ENCODE results near the gene SULT2B1.
A peak's percentile ranks its signal among the peaks of the same experiment; 100 is the strongest.

SULT2B1 gene

DNA sequence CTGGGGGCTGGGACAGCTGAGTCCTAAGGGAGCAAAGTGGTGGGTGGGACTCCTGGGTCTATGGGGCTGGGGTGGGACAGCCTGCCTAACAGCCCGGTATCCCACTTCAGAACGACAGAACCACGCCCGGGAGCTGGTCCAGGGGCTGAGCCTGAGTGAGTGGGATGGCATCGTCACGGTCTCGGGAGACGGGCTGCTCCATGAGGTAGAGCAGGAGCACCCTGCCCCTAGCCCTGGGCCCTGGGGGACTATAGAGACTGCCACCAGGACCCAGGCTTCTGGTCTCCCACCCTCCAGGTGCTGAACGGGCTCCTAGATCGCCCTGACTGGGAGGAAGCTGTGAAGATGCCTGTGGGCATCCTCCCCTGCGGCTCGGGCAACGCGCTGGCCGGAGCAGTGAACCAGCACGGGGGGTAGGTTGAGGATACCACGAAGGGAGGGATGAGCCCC is 75.9 kb downstream of the SULT2B1 start:
- TF ChIP-seq, protein P1, sequence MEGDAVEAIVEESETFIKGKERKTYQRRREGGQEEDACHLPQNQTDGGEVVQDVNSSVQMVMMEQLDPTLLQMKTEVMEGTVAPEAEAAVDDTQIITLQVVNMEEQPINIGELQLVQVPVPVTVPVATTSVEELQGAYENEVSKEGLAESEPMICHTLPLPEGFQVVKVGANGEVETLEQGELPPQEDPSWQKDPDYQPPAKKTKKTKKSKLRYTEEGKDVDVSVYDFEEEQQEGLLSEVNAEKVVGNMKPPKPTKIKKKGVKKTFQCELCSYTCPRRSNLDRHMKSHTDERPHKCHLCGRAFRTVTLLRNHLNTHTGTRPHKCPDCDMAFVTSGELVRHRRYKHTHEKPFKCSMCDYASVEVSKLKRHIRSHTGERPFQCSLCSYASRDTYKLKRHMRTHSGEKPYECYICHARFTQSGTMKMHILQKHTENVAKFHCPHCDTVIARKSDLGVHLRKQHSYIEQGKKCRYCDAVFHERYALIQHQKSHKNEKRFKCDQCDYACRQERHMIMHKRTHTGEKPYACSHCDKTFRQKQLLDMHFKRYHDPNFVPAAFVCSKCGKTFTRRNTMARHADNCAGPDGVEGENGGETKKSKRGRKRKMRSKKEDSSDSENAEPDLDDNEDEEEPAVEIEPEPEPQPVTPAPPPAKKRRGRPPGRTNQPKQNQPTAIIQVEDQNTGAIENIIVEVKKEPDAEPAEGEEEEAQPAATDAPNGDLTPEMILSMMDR (IDR thresholded peaks at IDR 0.05; ENCODE audit: low read depth, low read length), result no peak
- TF ChIP-seq POLR2A (IDR thresholded peaks at IDR 0.05; ENCODE audit: extremely low read depth, insufficient read length), result no peak
- TF ChIP-seq, protein P2, sequence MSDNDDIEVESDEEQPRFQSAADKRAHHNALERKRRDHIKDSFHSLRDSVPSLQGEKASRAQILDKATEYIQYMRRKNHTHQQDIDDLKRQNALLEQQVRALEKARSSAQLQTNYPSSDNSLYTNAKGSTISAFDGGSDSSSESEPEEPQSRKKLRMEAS (IDR thresholded peaks at IDR 0.05; ENCODE audit: low read depth, low read length), result no peak
- TF ChIP-seq MYC (IDR thresholded peaks at IDR 0.05; ENCODE audit: low read depth, low read length), result no peak
- DNase-seq (ENCODE audit: low read depth), result peak; percentile 38
- no peak overlapping the region for H3K4me3 ChIP-seq (ENCODE audit: low read depth, low read length)

DNA sequence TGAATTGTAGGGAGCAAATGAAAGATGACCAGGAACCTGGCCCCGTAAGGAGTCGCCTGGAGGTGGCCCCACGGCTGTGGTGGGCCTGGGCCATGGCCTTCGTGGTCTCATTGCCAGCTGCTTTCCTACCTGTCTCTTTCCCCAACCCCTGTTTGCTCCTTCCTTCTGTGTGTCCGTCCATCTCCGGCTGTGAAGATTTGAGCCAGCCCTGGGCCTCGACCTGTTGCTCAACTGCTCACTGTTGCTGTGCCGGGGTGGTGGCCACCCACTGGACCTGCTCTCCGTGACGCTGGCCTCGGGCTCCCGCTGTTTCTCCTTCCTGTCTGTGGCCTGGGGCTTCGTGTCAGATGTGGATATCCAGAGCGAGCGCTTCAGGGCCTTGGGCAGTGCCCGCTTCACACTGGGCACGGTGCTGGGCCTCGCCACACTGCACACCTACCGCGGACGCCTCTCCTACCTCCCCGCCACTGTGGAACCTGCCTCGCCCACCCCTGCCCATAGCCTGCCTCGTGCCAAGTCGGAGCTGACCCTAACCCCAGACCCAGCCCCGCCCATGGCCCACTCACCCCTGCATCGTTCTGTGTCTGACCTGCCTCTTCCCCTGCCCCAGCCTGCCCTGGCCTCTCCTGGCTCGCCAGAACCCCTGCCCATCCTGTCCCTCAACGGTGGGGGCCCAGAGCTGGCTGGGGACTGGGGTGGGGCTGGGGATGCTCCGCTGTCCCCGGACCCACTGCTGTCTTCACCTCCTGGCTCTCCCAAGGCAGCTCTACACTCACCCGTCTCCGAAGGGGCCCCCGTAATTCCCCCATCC is 76.7 kb downstream of the SULT2B1 start:
- TF ChIP-seq, protein P2 (IDR thresholded peaks at IDR 0.05; ENCODE audit: low read depth, low read length), result no peak
- TF ChIP-seq, protein P1 (IDR thresholded peaks at IDR 0.05; ENCODE audit: low read depth, low read length), result no peak
- TF ChIP-seq POLR2A (IDR thresholded peaks at IDR 0.05; ENCODE audit: extremely low read depth, insufficient read length), result no peak
- TF ChIP-seq MYC (IDR thresholded peaks at IDR 0.05; ENCODE audit: low read depth, low read length), result no peak
- DNase-seq (ENCODE audit: low read depth), result peak; percentile 42
- no peak overlapping the region for H3K4me3 ChIP-seq (ENCODE audit: low read depth, low read length)

DNA sequence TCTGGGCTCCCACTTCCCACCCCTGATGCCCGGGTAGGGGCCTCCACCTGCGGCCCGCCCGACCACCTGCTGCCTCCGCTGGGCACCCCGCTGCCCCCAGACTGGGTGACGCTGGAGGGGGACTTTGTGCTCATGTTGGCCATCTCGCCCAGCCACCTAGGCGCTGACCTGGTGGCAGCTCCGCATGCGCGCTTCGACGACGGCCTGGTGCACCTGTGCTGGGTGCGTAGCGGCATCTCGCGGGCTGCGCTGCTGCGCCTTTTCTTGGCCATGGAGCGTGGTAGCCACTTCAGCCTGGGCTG is 77.3 kb downstream of the SULT2B1 start:
- H3K4me3 ChIP-seq (ENCODE audit: low read depth, low read length), result no peak overlapping the region
- peak; percentile 39 for DNase-seq (ENCODE audit: low read depth)
- TF ChIP-seq, protein P1 (IDR thresholded peaks at IDR 0.05; ENCODE audit: low read depth, low read length), result no peak
- TF ChIP-seq POLR2A (IDR thresholded peaks at IDR 0.05; ENCODE audit: extremely low read depth, insufficient read length) (no peak), MYC (IDR thresholded peaks at IDR 0.05; ENCODE audit: low read depth, low read length) (no peak)
- TF ChIP-seq, protein P2 (IDR thresholded peaks at IDR 0.05; ENCODE audit: low read depth, low read length), result no peak

DNA sequence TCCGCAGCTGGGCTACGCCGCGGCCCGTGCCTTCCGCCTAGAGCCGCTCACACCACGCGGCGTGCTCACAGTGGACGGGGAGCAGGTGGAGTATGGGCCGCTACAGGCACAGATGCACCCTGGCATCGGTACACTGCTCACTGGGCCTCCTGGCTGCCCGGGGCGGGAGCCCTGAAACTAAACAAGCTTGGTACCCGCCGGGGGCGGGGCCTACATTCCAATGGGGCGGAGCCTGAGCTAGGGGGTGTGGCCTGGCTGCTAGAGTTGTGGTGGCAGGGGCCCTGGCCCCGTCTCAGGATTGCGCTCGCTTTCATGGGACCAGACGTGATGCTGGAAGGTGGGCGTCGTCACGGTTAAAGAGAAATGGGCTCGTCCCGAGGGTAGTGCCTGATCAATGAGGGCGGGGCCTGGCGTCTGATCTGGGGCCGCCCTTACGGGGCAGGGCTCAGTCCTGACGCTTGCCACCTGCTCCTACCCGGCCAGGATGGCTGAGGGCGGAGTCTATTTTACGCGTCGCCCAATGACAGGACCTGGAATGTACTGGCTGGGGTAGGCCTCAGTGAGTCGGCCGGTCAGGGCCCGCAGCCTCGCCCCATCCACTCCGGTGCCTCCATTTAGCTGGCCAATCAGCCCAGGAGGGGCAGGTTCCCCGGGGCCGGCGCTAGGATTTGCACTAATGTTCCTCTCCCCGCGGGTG is 77.8 kb downstream of the SULT2B1 start:
- no peak overlapping the region for H3K4me3 ChIP-seq (ENCODE audit: low read depth, low read length)

DNA sequence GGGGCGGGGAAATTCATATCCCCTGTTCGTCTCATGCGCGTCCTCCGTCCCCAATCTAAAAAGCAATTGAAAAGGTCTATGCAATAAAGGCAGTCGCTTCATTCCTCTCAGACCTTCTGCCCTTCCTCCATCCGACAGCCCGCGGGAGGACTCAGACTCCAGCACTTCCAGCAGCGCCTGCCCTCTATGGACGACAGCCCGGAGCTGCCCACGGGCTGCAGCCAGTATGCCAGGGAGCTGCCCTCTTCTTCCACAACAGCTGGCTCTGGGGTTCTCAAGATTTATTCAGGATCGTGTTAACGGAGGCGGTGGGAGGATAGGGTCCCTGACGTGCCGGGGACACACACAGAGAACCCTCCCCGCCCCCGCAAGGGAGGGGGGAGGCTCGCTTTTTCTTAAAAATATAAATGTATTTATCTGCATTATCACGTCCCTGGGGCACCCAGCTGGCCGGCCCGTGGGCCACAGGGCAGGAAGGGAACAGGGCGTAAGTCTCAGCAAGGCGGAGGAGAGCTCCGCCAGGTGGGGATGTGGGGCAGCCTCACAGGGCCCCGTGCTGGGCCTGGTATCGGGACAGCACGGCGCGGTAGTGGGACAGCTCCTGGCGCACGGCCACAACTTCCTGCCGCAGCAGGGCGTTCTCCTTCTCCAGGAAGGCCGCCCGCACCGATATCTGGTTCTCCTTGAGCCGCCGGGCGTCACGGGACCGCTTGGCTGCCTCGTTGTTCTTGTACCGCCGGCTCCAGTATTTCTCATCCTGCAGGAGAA is 78.5 kb downstream of the SULT2B1 start:
- TF ChIP-seq, protein P2 (IDR thresholded peaks at IDR 0.05; ENCODE audit: low read depth, low read length), result no peak
- TF ChIP-seq POLR2A (IDR thresholded peaks at IDR 0.05; ENCODE audit: extremely low read depth, insufficient read length) (no peak), MYC (IDR thresholded peaks at IDR 0.05; ENCODE audit: low read depth, low read length) (no peak)
- TF ChIP-seq, protein P1 (IDR thresholded peaks at IDR 0.05; ENCODE audit: low read depth, low read length), result no peak
- DNase-seq (ENCODE audit: low read depth), result peak; percentile 45
- no peak overlapping the region for H3K4me3 ChIP-seq (ENCODE audit: low read depth, low read length)

More for the DNA sequence above, 77.8 kb downstream of the SULT2B1 start:
- peak; percentile 71 for DNase-seq (ENCODE audit: low read depth)
- TF ChIP-seq, protein P2 (IDR thresholded peaks at IDR 0.05; ENCODE audit: low read depth, low read length), result no peak
- TF ChIP-seq MYC (IDR thresholded peaks at IDR 0.05; ENCODE audit: low read depth, low read length) (no peak), POLR2A (IDR thresholded peaks at IDR 0.05; ENCODE audit: extremely low read depth, insufficient read length) (no peak)
- TF ChIP-seq, protein P1 (IDR thresholded peaks at IDR 0.05; ENCODE audit: low read depth, low read length), result no peak

Measured in NB4 (cell line).